K562 (cell line): ENCODE measurements around the gene PCDH8. TPM values are rescaled to one million over a fixed set of nuclear protein-coding genes. Genes with fewer than 3 reads are reported as not detected.

Source experiments
- ATAC-seq: fragments of 200-7000 bp; cut with Tn5 transposase; 3 replicates; pipeline ENCODE4 v1.9.1; 2020; ENCODE audit warnings: moderate library complexity
- BruUV-seq: library from RNA; stranded (reverse); fragments of 400-500 nt; replicated peaks from 2 replicates; lab custom pipeline; 2021; lab: Mats Ljungman, UMichigan
- CTCF ChIA-PET: fragments of 300-600 bp; formaldehyde crosslinking; extraction: SDS; loops from one replicate; lab custom pipeline; 2021; ENCODE audit warnings: low intra/inter-chr PET ratio; lab: Yijun Ruan, JAX
- POLR2A ChIA-PET: fragments of 300-600, 350-650 bp; sonication (Branson Sonifier 250); formaldehyde crosslinking; extraction: SDS; loops from one replicate; lab custom pipeline; 2021; ENCODE audit warnings: antibody characterized with exemption, inconsistent platforms; lab: Yijun Ruan, JAX
- DNase-seq, 4 experiments: peaks; one replicate each; pipeline versions ENCODE4 v3.0.0 to v3.0.0-alpha.2; 2011 to 2018; ENCODE audit warnings: low spot score in 3 of 4, mixed read lengths in 3 of 4; ENCODE audit errors: extremely low read depth in 1 of 4
- FAIRE-seq: peaks from 2 replicates; lab custom pipeline; 2011; peaks lifted over from hg19 to GRCh38; lab: Jason Lieb, UNC
- H2AFZ ChIP-seq: 2 replicates; pipeline ENCODE4 v1.6.0; 2011; ENCODE audit warnings: low read depth, low read length, control low read depth, inconsistent platforms
- H3K27ac ChIP-seq: fragments of 200-600 bp; 3 replicates; pipeline ENCODE4 v1.8.0; 2011; ENCODE audit warnings: low read depth, mild to moderate bottlenecking, control low read depth, inconsistent platforms, low read length, moderate library complexity, mixed read lengths; ENCODE audit errors: extremely low read depth
- H3K27me3 ChIP-seq, 2 experiments: fragments of 300-600 bp in 1 of 2; 2 replicates in 1 of 2; 3 replicates in 1 of 2; pipeline versions ENCODE4 v1.6.0 to v1.8.0; 2011; ENCODE audit warnings: inconsistent platforms in 2 of 2, low read length in 2 of 2, mild to moderate bottlenecking in 1 of 2, mixed read lengths in 1 of 2, moderate library complexity in 1 of 2; ENCODE audit not compliant: control insufficient read depth in 2 of 2, insufficient read depth in 2 of 2
- H3K36me3 ChIP-seq: fragments of 300-600 bp; 3 replicates; pipeline ENCODE4 v1.8.0; 2011; ENCODE audit warnings: mild to moderate bottlenecking, low read length, inconsistent platforms; ENCODE audit not compliant: control insufficient read depth, insufficient read depth
- H3K4me1 ChIP-seq, 2 experiments: fragments of 200-600 bp in 1 of 2; replicated peaks in 1 of 2; 2 replicates in 1 of 2; 3 replicates in 1 of 2; pipeline versions ENCODE4 v1.5.1 to v1.8.0; 2011; ENCODE audit warnings: inconsistent platforms in 2 of 2, low read length in 2 of 2, mild to moderate bottlenecking in 1 of 2, mixed read lengths in 1 of 2, moderate library complexity in 1 of 2; ENCODE audit not compliant: control insufficient read depth in 2 of 2, insufficient read depth in 2 of 2
- H3K4me2 ChIP-seq: 2 replicates; pipeline ENCODE4 v1.6.1; 2011; ENCODE audit warnings: low read length, control low read depth, inconsistent platforms, mixed read lengths; ENCODE audit not compliant: insufficient read depth
- H3K4me3 ChIP-seq: fragments of 200-600 bp; sonication (generic), shearing (Covaris generic); 2 replicates; pipeline ENCODE4 v1.5.1; 2016; ENCODE audit warnings: control low read depth, inconsistent platforms
- H3K79me2 ChIP-seq: fragments of 200-600 bp; 3 replicates; pipeline ENCODE4 v1.8.0; 2011; ENCODE audit warnings: low read length, inconsistent platforms; ENCODE audit not compliant: control insufficient read depth, insufficient read depth
- H3K9ac ChIP-seq, 2 experiments: 2 replicates each; pipeline versions ENCODE4 v1.6.0 to v1.6.1; 2011; ENCODE audit warnings: low read depth in 2 of 2, low read length in 2 of 2, control low read depth in 1 of 2, inconsistent platforms in 1 of 2, mild to moderate bottlenecking in 1 of 2, mixed read lengths in 1 of 2; ENCODE audit not compliant: insufficient read depth in 1 of 2
- H3K9me1 ChIP-seq: one replicate; pipeline ENCODE4 v1.6.0; 2011; ENCODE audit warnings: inconsistent platforms, mild to moderate bottlenecking, low read length, moderate library complexity; ENCODE audit not compliant: control insufficient read depth, insufficient read depth
- H3K9me3 ChIP-seq: replicated peaks from 2 replicates; pipeline ENCODE4 v1.5.1; 2011; ENCODE audit warnings: low read depth, low read length, inconsistent platforms; ENCODE audit not compliant: control insufficient read depth, insufficient read depth
- H4K20me1 ChIP-seq: replicated peaks from 2 replicates; pipeline ENCODE4 v1.6.1; 2011; ENCODE audit warnings: low read length, inconsistent platforms, mixed read lengths; ENCODE audit not compliant: control insufficient read depth, insufficient read depth
- CREB5 ChIP-seq: fragments of 250-450 bp; sonication (Bioruptor Pico); IDR thresholded peaks from 2 replicates; pipeline ENCODE4 v1.5.0; 2020; ENCODE audit warnings: mild to moderate bottlenecking
- ZMIZ1 ChIP-seq, 2 experiments: fragments of 150-350 bp in 1 of 2; IDR thresholded peaks; 2 replicates each; pipeline ENCODE4 v1.6.1; 2012 to 2016; ENCODE audit warnings: low read depth in 2 of 2, low read length in 2 of 2, mild to moderate bottlenecking in 1 of 2, moderate library complexity in 1 of 2
- WGBS: fragments of 100-300 bp; shearing (Covaris generic); methylation state at CpG from one replicate; pipeline ENCODE4 v1.1.6; 2016; ENCODE audit warnings: low coverage, mixed read lengths; ENCODE audit not compliant: insufficient coverage; ENCODE audit errors: missing lambda C conversion rate; 5-methylcytosine and 5-hydroxymethylcytosine counted together
- in situ Hi-C: fragments of 300-500 bp; cut with MboI; formaldehyde crosslinking; loops from 4 replicates; pipeline ENCODE4 v1.15.0; 2018; ENCODE audit warnings: inconsistent platforms, mixed read lengths
- intact Hi-C: fragments of 100-400 bp; cut with micrococcal nuclease; formaldehyde crosslinking; loops from 2 replicates; pipeline ENCODE4 v1.14.2; 2022
- polyA plus RNA-seq, 8 experiments: library from polyadenylated mRNA; depleted of rRNA in 4 of 8; stranded (reverse) in 5 of 8; unstranded in 3 of 8; fragments of >200 nt; fragmentation: Nextera tagmentation in 2 of 8; fragmentation: Illumina TruSeq in 1 of 8; extraction: Ambion mirVana in 2 of 8; extraction: Trizol in 1 of 8; gene quantifications; 2 replicates each; pipeline versions ENCODE4 v1.2.1 to v1.2.3, GENCODE V29; 2011 to 2014; ENCODE audit warnings: inconsistent platforms in 1 of 8, missing spikeins in 1 of 8
- total RNA-seq, 7 experiments: library from RNA; depleted of rRNA in 6 of 7; stranded (reverse); fragments of >200 nt in 6 of 7; fragmentation: Illumina TruSeq in 2 of 7; extraction: Trizol in 2 of 7; gene quantifications; 2 replicates each; pipeline versions ENCODE4 v1.2.1 to v1.2.3, GENCODE V29; 2011 to 2021; ENCODE audit warnings: low replicate concordance in 1 of 7

The PCDH8 gene
- total and polyA plus RNA-seq, 9 of the 15 experiments (the other 6 are each of a cell fraction or from before 2014, with no cell fraction given), result not detected

- FAIRE-seq, result no peak
- no peak for ATAC-seq
- 2% methylated on average over 4 of the region's 4 CpGs for WGBS
- intact Hi-C loops (no loop called here), in situ Hi-C loops (no loop called here)
- Histone ChIP-seq H3K4me3 (no peak overlapping the region), H3K9me1 (no peaks in the 10 kb centered on the region), H3K4me2 (no peak overlapping the region), H2AFZ (no peak overlapping the region), H4K20me1 (no peaks in the 10 kb centered on the region), H3K4me1 (peaks cover 0 to 6% of the 10 kb centered on the region in 2 experiments; a peak in 2 of 5 replicates), H3K36me3 (no peaks in the 10 kb centered on the region), H3K27ac (no peak overlapping the region), H3K9me3 (no peaks in the 10 kb centered on the region), H3K27me3 (no peaks in the 10 kb centered on the region), H3K79me2 (no peaks in the 10 kb centered on the region), H3K9ac (no peak overlapping the region)
- no peak for TF ChIP-seq CREB5
- no peak for TF ChIP-seq ZMIZ1 (IDR thresholded peaks at IDR 0.05; ENCODE audit: low read depth in 2 of 2, low read length in 2 of 2)
- no peak for DNase-seq
- no TSS peak for BruUV-seq
- ChIA-PET CTCF (no interaction called here), POLR2A (no interaction called here)
Measured at GRCh38 chr13:52811841-52812240, 36.6 kb downstream of the PCDH8 start.
